BE2C (cell line): ENCODE results near the gene LBP.
A peak's percentile ranks its signal among the peaks of the same experiment; 100 is the strongest.

Experiments used
- DNase-seq: peaks from one replicate; pipeline ENCODE4 v3.0.0-alpha.2; 2020
- H3K27me3 ChIP-seq: fragments of 250-450 bp; sonication (Bioruptor Pico); 2 replicates; pipeline ENCODE4 v1.5.1; 2020; ENCODE audit warnings: mild to moderate bottlenecking
- H3K36me3 ChIP-seq: fragments of 250-450 bp; sonication (Bioruptor Pico); 2 replicates; pipeline ENCODE4 v1.5.1; 2020; ENCODE audit warnings: mild to moderate bottlenecking
- H3K4me1 ChIP-seq: fragments of 250-450 bp; sonication (Bioruptor Pico); 2 replicates; pipeline ENCODE4 v1.5.1; 2020
- H3K4me3 ChIP-seq: 2 replicates; pipeline ENCODE4 v1.5.1; 2011; ENCODE audit warnings: low read depth, low read length
- H3K9me3 ChIP-seq: fragments of 250-450 bp; sonication (Bioruptor Pico); 2 replicates; pipeline ENCODE4 v1.5.1; 2020
- CTCF ChIP-seq: IDR thresholded peaks from 2 replicates; pipeline ENCODE4 v1.5.1; 2012; ENCODE audit warnings: mild to moderate bottlenecking, low read depth, low read length

Gene LBP

GRCh38 chr20:38315290-38315966 is 30.9 kb upstream of the LBP start:
- TF ChIP-seq CTCF = peak; percentile 28
- DNase-seq = peak; percentile 18
- Histone ChIP-seq H3K9me3 (no peaks in the 10 kb centered on the region), H3K4me3 (no peak overlapping the region), H3K27me3 (peaks cover 2% of the 10 kb centered on the region; the same call in 1 of the 2 replicates), H3K4me1 (no peaks in the 10 kb centered on the region), H3K36me3 (no peaks in the 10 kb centered on the region)

- Histone ChIP-seq H3K36me3 (no peaks in the 10 kb centered on the region), H3K4me3 (no peak overlapping the region), H3K9me3 (no peaks in the 10 kb centered on the region), H3K4me1 (no peaks in the 10 kb centered on the region), H3K27me3 (peaks cover 2% of the 10 kb centered on the region; the same call in 1 of the 2 replicates)
- TF ChIP-seq CTCF = no peak
- no peak for DNase-seq
Observed at GRCh38 chr20:38316341-38316740, 29.9 kb upstream of the LBP start.

GRCh38 chr20:38317422-38317821 is 28.9 kb upstream of the LBP start:
- Histone ChIP-seq H3K27me3 (peaks cover 2% of the 10 kb centered on the region; the same call in 1 of the 2 replicates), H3K9me3 (no peaks in the 10 kb centered on the region), H3K36me3 (no peaks in the 10 kb centered on the region), H3K4me3 (no peak overlapping the region), H3K4me1 (no peaks in the 10 kb centered on the region)
- no peak for TF ChIP-seq CTCF
- DNase-seq = no peak

- no peak for DNase-seq
- Histone ChIP-seq H3K36me3 (no peaks in the 10 kb centered on the region), H3K4me3 (no peak overlapping the region), H3K27me3 (peaks cover 2% of the 10 kb centered on the region; the same call in 1 of the 2 replicates), H3K4me1 (no peaks in the 10 kb centered on the region), H3K9me3 (no peaks in the 10 kb centered on the region)
- TF ChIP-seq CTCF = no peak
Observed at GRCh38 chr20:38320221-38320620, 26.1 kb upstream of the LBP start.

- DNase-seq = peak; percentile 42
- Histone ChIP-seq H3K36me3 (no peaks in the 10 kb centered on the region), H3K27me3 (peaks cover 2% of the 10 kb centered on the region; the same call in 1 of the 2 replicates), H3K4me3 (no peak overlapping the region), H3K4me1 (no peaks in the 10 kb centered on the region), H3K9me3 (no peaks in the 10 kb centered on the region)
- TF ChIP-seq CTCF = peak; percentile 68
Observed at GRCh38 chr20:38321959-38322598, 24.2 kb upstream of the LBP start.

- H3K9me3 ChIP-seq = no peaks in the 10 kb centered on the region
- H3K36me3 ChIP-seq = no peaks in the 10 kb centered on the region
- peaks cover 2% of the 10 kb centered on the region; the same call in 1 of the 2 replicates for H3K27me3 ChIP-seq
- no peak for DNase-seq
- no peak for TF ChIP-seq CTCF
- H3K4me1 ChIP-seq = no peaks in the 10 kb centered on the region
- no peak overlapping the region for H3K4me3 ChIP-seq
Observed at GRCh38 chr20:38324159-38324558, 22.1 kb upstream of the LBP start.
